GM18867 (cell line): ENCODE measurements around the gene PLEKHG7.
"Not testable (repeated sequence)": the region's sequence is repeated elsewhere in the genome, so short reads cannot be mapped to it uniquely, and the experiment has no call there.

Source experiments
- ATAC-seq: cut with Tn5 transposase; IDR thresholded peaks from one replicate; pipeline ENCODE4 v1.9.1; 2021; ENCODE audit warnings: mild to moderate bottlenecking, moderate library complexity; ENCODE audit not compliant: unreplicated experiment

PLEKHG7 gene

DNA sequence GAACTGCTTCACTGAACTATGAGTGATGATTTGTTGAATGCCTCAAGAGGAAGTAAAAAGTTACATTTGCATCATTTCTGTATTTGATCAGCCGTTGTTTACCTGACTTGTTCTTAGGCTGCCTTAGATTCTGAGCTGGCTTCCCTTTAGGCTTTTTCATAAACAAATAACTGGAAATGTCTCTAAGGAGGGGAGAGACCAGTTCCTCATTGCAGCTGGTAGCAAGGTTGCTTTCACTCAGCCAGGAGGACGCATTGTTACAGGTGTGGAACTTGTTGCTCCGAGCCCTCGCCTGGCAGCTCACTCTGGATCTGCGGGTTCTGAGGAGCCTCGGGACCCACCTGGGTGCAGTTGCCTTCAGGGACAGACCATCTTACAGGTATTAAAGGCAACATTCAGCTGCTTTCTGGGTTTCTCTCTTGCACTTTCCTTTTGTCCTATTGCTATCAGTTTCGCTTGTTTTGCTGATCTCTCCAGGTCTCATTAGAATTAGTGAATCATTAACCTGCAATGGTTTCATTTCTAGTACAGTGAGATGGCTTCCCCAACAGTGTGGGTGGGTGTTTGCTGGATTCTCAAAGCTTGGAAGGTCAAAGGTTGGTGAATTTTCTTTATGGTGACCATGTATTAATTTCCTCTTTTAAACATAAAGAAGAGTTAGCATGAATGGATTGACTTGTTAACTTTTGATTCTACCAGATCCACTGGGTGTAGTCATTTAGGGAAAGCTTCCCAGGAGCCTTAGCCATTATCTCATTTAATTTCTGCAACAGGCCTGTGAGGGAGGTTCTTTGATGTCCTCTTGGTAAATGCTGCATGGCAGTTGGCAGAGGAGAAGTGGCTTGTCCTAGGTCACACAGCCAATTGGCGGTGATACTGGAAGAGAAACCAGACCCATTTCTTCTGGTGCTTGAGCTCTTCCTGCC, at the start of gene PLEKHG7:
PLEKHG7 (plus strand) TSS at position 236 of the 926 bp plus-strand sequence. CDS start 3,643 bp downstream, outside the sequence.
- peak; percentile 89 for ATAC-seq

GRCh38 chr12:92654256-92654655, 48.5 kb upstream of the PLEKHG7 start:
- not testable (repeated sequence) for ATAC-seq

- no peak for ATAC-seq
These were observed 47.9 kb upstream of the PLEKHG7 start for GRCh38 chr12:92654929-92655328.

DNA sequence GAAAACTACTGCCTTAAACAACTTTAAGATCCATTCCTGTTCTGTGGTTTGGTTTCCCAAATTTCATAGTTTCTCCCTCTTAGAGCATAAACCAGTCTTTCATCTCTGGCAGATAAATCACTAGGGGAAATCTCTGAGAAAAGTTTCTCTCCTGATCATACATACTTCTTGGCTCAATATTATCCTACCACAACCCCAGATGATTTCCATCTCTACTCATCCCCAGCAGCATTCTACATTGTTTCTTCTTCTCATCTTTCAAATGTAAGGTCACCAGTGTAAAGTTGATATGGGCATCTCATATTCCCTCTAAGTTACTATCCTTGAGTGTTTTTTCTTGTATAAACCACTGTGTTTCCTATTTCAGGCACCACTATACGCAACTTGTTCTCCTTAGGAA, 45.9 kb upstream of the PLEKHG7 start:
- no peak for ATAC-seq

- no peak for ATAC-seq
These were observed 45.0 kb upstream of the PLEKHG7 start for GRCh38 chr12:92657770-92658169.

- ATAC-seq, result no peak
These were observed 44.2 kb upstream of the PLEKHG7 start for GRCh38 chr12:92658611-92659010.

GRCh38 chr12:92661269-92661668, 41.5 kb upstream of the PLEKHG7 start:
- no peak for ATAC-seq

DNA sequence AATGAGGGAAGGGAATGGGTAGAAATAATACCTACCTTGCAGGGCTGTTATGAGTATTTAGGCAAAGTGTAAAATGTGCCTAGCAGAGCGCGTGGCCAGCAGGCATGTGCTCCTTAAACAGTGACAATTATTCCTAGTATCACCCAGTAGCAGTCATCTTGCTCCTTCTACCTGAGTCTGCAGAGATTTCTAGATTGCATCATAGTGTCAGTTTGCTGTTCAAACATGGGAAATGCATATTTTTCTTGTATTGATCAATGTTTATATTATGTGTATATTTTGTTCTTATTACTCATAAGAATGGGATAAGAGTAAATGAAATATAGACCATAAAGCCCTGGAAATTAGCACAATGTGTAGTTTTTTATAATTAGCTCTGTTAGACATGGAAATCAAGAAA, 37.3 kb upstream of the PLEKHG7 start:
- ATAC-seq, result no peak

DNA sequence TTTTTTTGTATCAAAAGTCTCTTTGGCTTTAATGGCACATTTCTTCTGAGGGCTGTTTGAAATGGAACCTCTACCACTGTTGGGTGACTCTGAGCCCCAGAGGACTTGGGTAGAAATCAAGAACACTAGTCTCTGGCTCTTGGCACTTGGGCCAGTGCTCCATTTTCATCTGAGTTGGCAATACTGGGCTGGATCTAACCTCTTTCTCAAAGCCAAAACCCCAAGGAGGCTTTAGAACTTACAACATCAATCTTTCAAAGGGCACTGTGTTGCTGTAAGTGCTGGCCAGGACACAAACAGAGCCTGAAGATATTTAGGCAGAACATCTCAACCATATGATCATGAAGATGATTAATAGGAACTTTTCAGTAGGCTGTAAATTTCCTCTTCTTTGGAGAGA, 34.0 kb upstream of the PLEKHG7 start:
- no peak for ATAC-seq

GRCh38 chr12:92671524-92671923, 31.3 kb upstream of the PLEKHG7 start:
- ATAC-seq, result not testable (repeated sequence)

DNA sequence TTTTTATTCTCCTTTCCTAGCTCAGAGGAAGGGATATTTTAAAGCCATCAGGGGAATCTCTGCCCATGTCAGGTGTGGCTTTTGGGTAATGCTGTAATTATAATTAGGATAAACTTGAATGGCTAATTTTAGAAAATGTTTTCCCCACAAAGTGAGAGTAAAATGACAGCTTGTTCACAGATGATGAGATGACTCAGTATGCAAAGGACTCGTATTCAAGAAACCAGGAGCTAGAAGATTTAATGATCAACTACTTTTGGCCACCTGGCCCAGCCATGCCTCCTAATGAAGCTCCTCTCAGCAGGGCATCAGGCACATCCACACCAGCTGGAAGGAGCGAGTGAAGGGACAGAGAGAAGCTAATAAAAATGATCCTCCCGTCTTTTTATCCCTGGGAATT, 29.0 kb upstream of the PLEKHG7 start:
- ATAC-seq, result peak; percentile 64

DNA sequence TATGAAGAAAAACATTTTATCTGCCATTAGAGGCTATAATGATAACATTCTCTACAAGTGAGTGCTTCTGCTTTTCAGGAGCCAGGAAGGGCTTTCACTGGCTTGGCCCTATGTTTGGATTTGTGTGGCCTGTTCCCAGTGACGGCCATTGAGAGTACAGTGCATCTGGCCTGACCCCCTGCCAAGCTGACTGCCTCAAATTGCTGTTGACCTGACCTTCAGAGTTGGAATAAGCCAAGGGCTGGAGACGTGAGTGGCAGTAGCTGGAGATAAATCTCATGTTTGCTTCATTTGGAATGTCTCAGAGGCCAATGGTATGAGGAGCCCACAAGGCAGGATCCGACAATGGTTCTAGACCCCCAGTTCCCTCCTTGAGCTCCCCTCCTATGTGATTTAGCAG, 28.3 kb upstream of the PLEKHG7 start:
- ATAC-seq, result no peak

DNA sequence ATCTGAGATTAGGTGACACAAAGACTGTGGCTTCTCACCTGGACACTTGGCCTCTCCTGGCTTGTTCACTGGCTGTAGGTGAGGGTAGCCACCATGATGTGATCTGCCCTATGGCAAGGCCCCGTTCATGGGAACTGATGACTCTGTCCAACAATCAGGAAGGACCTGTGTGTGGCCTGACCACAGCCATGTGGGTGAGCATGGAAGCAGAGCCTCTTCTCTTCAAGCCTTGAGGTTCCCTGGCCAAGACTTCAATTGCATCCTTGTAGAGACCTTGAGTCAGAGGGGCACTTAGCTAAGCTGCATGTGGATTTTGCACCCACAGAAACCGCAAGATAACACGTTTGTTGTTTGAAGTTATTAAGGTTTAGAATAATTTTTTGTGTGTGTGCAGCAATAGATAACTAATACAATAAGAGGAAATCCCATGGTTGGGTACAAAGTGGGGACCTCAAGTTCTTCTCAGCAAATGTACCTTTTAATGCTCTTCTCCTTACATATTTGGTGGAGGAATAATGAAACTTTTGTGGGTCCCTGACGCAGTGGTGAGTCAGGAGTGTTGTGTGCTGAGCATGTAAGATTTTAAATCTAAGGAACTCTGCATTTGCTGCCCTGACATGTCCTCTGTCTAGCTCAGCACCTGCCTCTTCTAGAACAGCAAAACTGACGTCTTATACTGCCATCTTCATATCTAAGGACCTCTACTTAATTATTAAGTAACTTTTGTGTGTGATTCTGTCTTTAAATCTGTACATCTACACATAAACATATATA, 27.5 kb upstream of the PLEKHG7 start:
- ATAC-seq, result no peak

- peak; percentile 55 for ATAC-seq
These were observed 26.1 kb upstream of the PLEKHG7 start for GRCh38 chr12:92676710-92677109.

DNA sequence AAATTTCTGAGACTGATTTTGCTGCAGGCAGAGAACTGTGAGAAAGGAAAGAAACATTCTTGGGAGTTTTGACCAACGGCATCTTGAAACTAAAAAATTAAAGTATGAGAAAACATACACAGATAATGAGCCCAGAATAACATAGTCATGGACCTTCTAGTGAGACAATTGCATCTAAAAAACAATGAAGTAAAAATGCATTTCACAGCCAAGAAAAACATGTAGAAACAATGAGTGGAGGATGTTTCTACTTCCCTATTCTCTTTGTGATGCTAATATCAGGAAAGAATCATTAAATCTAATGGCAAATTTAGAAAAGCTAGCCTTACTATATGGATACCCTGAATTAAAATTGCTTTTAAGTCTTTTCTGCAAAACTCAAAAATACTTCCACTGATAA, 12.2 kb upstream of the PLEKHG7 start:
- no peak for ATAC-seq

GRCh38 chr12:92695056-92695455, 7.7 kb upstream of the PLEKHG7 start:
- ATAC-seq, result no peak

- no peak for ATAC-seq
These were observed 7.2 kb upstream of the PLEKHG7 start for GRCh38 chr12:92695577-92695976.

DNA sequence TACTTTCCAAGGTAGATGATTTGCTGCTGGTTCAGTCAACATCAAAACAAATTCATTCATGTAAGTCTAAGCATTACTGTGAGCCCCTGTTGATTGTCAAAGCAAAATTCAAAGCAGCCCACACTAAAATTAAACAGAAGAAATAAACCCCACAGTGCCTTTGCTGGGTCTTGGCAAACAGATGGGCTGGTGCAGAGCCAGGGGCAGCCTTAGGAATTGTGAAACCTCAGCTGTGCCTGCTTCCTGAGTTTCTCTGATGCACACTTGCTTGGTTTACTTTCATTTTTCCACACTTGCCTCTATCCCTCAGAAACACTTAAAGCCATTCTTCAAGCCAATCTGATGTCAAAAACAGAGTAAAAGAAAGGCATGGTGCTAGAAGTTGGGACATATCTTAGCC, 6.6 kb upstream of the PLEKHG7 start:
- no peak for ATAC-seq

DNA sequence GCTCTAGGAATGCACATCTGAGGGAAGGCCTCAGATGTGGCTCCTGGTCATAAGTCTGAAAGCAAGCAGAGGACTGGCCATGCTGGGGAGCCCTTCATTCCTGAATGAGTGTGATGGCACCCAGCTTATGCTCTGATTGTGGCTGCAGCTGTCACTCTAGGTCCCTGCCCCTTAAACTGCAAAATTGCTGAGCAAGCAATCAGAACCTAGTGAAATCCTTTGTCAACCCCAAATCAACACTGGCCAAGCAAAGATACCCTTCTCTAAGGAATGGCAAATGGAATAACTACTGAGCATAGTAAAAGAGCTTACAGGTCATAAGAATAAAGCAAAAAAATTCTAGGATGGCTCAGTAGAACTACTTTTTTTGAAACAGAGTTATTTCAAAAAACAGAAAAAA, 4.3 kb upstream of the PLEKHG7 start:
- no peak for ATAC-seq

DNA sequence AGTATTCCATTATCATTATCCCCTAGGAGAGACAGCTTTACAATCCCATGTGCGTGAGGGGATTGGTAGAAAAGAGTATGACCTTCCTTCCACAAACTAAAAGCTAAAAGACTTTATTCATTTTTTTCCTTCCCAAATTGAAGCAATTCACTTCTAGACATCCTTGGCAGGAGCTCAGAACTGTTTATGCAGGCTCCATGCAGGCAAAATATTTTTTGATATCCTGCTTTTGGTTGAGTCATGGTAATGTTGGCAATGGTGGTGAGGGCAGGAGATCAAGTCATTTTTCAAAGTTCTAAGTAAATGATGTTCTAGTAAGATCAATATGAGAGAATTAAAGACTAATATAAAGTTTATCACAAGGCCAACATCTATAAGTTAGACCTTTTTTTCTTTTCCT, 1.3 kb upstream of the PLEKHG7 start:
- ATAC-seq, result no peak

- no peak for ATAC-seq
These were observed 997 bp downstream of the PLEKHG7 start for GRCh38 chr12:92703786-92704185.

- no peak for ATAC-seq
These were observed 3.8 kb downstream of the PLEKHG7 start for GRCh38 chr12:92706594-92706993.
